Activated effector memory CD4-positive, alpha-beta T cell treated with anti-CD3 and anti-CD28 coated beads, Interleukin-2, amount 50 U/mL, for 16 hours (primary cell): ENCODE results near the gene CEACAM3.
A peak's percentile ranks its signal among the peaks of the same experiment; 100 is the strongest.

Experiments used
- DNase-seq: peaks from one replicate; pipeline ENCODE4 v3.0.0-alpha.2; 2020

CEACAM3 gene

GRCh38 chr19:41793414-41793727 is 3.0 kb upstream of the CEACAM3 start:
- no peak for DNase-seq

DNA sequence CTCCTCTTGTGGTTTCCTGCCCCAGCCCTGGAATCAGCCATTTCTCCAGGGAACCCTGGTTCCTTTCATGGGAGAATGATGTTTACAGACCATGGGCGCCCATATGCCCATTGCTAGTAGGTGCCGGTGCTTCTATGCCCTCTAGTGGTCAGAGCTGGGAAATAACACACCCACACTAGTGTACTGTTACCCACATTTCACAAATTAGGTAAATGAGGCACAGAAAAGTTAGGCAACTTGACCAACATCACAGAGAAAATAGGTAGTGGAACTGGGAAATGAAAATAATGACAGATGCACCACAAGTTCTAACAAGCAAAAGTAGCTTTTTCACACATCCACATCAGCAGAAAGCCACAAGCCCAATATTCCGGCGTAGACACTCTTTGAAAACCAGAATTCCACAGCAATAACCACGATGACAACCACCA is 1.3 kb upstream of the CEACAM3 start:
- peak; percentile 81 for DNase-seq

DNA sequence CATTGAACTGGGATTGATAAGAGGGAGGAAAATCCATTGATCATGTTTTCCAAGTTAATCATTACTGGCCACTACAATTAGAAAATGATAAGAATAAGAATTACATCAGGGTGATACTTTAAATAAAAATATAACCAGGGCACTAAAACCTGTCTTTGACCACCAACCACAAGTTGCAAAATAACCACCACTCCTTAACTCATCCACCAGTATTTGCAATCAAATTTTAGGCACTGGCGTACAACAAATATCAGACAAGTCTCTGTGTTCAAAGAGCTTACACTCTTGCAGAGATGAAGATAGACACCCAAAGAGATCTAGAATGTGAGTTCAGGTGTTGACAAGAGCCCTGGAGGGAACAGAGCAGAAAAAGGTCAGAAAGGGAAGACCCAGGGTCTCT is 514 bp downstream of the CEACAM3 start:
- no peak for DNase-seq

GRCh38 chr19:41799444-41800000 is 3.1 kb downstream of the CEACAM3 start:
- DNase-seq: no peak

DNA sequence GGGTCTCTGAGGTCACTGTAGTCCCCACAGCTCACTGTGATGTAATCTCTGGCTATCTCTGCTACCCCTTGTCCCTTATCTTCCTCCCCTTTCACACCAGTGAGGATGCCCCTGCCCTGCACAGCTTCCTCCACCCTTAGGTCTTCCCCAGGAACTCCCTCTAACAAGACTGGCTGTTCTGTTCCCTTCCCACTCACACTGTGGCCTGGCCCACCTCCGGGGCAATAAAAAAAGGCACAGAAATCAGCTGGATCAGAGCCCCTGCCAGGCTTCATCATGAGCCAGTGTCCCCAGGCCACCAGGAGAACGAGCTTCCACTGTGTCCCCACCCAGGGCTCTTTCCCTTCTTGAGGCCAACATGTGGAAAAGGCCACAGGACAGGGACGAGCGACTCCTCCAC is 4.6 kb downstream of the CEACAM3 start:
- DNase-seq: peak; percentile 6

DNA sequence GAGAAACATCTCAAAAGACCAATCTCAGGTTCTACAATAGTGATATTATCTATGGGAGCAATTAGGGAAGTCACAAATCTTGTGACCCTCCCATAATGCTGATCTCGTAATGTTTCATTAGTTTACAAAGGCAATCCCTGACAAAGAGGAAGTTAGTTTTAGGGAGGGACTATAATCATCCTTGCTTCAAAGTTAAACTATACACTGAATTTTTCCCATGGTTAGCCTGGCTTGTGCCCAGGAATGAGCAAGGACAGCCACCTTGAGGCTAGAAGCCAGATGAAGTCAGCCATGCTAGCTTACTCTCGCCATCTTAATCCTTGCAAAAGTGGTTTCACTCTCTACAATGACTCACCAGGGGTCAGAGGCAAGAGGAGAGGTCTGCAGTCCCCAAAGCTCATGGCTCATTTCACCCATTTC is 5.4 kb downstream of the CEACAM3 start:
- no peak for DNase-seq

DNA sequence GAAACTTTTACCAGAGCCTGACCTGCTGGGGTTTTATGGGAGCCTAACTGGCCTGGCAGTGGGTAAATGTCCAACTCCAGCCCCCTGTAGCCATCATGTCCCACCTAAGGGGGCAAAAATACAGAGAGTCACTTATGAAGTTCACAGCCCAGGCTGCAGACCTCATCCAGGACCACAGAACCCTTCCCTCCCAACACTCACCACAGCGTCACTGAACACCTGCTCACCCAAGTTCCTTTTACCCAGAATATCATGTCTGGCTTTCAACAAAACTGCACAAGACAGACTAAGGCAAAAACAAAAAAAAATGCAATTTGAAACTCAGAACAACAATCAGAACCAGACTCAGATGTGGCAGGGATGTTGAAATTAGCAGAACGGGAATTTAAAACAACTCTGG is 6.4 kb downstream of the CEACAM3 start:
- DNase-seq: no peak

GRCh38 chr19:41804336-41804735 is 7.9 kb downstream of the CEACAM3 start:
- no peak for DNase-seq

GRCh38 chr19:41807176-41807575 is 10.8 kb downstream of the CEACAM3 start:
- DNase-seq: no peak

DNA sequence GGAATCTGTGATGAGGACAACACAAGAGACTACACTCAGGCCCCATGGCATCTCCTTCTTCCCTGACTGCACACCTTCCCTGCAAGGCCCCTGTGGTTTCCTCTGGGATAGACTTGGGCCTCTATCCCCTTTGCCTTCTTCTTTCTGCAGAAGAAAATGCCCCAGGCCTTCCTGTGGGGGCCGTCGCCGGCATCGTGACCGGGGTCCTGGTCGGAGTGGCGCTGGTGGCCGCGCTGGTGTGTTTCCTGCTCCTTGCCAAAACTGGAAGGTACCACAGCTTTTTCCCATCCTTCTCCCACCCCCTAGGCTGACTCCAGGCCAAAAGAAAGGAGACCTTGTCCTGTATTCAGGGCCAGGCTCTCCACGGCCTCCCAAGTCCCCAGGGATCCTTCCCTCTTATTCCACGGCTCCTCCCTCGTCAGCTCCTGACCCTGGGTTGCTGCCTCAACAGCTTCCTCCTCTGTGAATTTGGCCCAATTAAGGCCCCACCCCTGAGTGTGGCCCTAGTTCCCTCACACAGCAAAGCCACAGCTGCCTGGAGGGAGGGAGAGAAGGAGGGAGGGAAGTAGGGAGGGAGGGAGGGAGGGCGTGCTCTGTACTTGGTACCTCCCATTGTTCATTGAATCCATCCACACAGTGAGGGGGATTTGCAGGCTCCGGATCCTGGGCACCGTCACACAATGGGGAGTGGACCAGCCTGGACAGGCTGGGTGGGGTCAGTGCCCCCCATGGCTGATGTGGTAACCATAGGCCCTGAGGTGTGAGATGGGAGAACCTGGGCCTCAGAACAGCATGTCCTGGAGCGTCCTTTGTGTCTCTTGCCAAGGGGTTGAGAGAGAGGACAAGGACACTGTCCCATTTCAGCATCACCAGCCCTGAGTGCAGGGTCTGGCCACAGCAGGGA is 12.5 kb downstream of the CEACAM3 start:
- peak; percentile 27 for DNase-seq

DNA sequence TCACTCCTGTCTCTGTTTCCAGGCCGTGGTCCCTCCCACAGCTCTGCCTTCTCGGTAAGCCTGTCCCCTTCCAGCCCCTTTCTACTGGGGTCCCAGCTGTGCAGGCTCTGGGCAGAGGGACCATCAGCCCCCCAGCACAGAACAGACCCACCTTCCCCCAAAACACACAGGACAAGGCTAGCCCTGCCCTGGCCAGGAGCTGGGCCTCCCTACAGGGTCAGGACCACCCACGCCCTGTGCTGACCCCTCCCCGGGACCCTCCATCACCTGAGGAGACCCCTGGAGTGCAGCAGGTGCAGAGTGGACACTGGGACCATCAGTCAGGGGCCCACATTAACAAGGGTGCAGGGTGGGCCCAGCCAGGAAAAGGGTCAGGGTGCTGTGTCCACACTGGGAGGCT is 13.9 kb downstream of the CEACAM3 start:
- DNase-seq: no peak

DNA sequence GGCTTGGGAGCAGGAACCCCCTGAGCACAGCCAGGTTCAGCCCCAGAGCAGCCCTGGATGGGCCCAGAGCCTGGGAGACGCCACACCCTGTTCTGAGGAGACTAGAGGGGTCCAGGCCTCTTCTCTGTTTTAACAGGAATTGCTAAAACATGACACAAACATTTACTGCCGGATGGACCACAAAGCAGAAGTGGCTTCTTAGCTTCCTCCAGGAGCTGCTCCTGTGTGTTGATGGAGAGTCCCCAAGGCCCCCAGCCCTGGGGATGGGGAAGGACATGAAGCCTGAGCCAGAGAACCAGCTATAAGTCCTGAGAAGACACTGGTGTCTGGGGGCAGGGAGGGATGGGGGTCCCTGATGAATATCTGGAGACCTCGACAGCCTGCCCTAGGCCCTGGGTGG is 14.6 kb downstream of the CEACAM3 start:
- DNase-seq: no peak

DNA sequence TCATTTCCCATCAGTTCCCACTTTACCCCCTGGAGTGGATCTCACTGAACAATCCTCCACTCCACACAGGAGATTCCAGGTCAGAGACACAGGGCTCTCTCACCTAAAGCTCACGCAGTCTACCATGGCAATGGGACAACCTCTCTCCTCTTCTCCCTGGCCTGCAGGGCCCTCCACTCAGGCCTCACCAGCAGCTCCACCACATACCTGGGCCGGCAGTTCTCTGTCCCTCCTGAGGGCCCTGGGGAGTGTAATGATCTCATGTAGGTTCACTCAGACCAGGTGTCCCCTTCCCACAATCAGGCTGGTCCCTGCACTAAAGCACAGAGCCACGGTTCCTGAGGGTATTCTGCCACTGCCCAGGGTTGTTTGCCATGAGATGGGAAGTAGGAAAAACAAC is 15.6 kb downstream of the CEACAM3 start:
- no peak for DNase-seq

DNA sequence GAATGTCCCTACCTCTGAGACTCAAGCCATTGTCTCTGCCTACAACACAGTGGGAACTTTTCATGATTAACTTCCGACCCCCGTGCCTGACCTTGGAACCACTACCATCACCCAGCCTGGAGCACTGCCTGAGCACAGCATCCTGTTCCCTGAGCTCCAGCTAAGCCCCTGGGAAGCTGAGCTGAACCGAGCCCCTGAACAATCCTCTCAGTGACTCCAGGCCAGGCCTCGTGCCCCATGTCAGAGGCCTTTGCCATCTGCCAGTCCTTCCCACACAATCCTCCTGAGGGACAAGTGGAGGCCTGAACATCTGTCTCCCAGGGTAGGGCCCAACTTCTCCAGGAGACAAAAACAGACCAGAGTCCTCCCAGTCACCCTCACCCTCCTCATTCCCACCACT is 17.5 kb downstream of the CEACAM3 start:
- DNase-seq: no peak

- no peak for DNase-seq
Measured at GRCh38 chr19:41815301-41815700, 18.9 kb downstream of the CEACAM3 start.

GRCh38 chr19:41816761-41817160 is 20.4 kb downstream of the CEACAM3 start:
- no peak for DNase-seq

DNA sequence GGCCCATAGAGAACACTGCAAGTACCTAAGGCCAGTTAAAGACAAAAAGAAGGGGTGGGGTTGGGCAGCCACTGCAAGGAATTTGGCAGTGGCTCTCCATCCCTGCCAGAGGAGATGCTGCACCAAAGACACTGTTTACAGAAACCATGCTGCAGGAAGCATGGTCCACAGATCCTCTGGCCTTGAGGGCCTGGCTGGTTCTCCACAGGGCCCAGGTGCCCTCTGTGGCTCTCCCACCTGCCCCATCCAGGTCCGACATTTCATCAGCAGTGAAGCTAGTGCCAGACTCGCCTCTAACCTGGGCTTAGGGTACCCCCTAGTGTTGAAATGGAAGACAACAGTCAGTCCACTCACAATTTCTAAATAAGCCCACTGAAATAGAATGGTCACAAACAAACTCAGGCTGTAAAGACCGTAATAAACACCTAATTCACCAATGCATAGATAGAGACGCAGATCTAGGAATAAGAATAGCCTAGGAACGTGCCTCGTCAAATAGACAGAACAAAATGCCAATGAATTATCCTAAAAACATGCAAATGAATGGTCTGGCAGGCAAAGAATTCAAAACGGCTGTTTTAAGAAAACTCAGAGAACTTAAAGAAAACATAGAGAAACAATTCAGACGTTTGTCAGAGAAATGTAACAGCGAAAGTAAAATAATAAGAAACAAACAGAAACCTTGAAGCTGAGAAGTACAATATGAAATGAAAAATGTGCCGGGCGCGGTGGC is 24.8 kb downstream of the CEACAM3 start:
- DNase-seq: peak; percentile 66

GRCh38 chr19:41837981-41838708 is 41.8 kb downstream of the CEACAM3 start:
- DNase-seq: peak; percentile 50

GRCh38 chr19:41839211-41839610 is 42.8 kb downstream of the CEACAM3 start:
- DNase-seq: no peak

DNA sequence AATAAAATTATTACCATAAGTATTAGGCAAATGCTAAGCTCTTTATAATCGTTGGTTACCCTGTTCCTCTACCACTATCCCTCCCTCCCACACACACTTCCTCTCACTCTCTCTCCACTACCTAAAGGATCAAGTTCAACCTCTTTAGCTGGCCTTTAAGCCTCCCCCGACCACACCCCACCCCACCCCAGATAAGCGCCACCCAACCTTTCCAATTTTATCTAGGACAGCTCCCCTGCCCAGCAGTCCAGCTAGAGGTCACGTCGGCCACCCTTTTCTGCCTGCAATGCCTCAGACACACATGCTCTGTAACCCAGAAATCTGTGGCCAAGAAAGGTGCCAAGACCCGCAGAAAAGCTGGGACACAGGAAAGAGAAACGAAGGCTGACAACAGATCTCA is 47.0 kb downstream of the CEACAM3 start:
- DNase-seq: peak; percentile 22

DNA sequence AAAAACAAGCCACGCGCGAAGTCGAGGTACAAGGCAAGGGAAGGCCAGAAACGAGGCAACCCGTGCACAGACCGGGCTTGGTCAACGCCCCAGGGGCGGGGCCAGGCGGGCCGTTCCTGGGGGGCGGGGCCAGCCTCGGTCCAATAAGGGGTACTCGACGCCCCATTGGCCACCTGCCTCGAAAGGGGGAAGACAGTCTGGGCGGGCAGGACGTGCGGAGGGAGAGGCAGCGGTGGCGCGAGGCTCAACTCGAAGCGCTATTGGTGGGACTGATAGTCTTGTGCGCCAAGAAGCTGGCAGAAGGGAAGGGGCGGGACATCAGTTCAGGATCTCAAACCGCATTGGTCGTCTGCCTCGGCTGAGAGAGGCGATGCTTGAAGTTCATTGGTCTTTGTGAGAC is 48.2 kb downstream of the CEACAM3 start, which contains the start of gene LYPD4:
Gene LYPD4, minus strand, starts transcription at position 83 of the 400 bp plus-strand sequence. CDS start 5,398 bp downstream, outside the sequence.
- DNase-seq: peak; percentile 54

GRCh38 chr19:41845001-41845050 is 48.4 kb downstream of the CEACAM3 start, which contains the start of gene DMRTC2:
DMRTC2 (plus strand) TSS chr19:41845042; CDS start chr19:41847429, 2,387 bp downstream.
- no peak for DNase-seq

GRCh38 chr19:41845051-41845590 is 48.7 kb downstream of the CEACAM3 start:
- DNase-seq: no peak
